LNCAP (cell line): Measurements from ENCODE around the gene NBAS.

Experiments used
- CTCF ChIP-seq: fragments of 450-650 bp; IDR thresholded peaks from 2 replicates; pipeline ENCODE4 v1.5.1; 2017; ENCODE audit warnings: mild to moderate bottlenecking

NBAS gene

DNA sequence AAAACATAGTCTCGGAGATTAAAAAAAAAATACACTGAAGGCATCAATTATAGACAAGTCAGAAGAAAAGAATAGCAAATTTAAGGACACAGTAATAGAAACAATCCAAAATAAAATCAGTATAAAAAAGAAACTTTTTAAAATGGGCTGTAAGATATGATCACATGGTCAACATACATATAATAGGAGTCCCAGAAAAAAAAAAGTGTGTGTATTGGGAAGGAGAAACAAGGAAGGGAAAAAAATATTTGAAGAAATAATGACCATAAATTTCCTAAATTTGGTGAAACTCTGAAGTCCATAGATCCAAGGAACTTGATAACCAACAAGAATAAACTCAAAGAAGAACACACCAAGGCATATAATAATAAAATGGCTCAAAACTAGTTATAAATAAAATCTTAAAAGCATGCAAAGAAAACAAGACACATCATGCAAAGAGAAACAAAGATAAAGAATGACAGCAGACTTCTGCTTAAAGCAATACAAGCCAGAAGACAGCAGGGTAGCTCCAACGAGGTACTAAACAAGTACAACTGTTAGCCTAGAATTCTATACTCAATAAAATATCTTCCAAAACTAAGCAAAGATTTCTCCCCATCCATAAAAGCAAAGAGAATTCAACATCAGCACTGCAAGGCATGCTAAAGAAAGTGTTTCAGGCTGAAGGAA lies 115.1 kb downstream of the NBAS start:
- TF ChIP-seq CTCF: no peak

GRCh38 chr2:15436195-15436594 lies 124.9 kb downstream of the NBAS start:
- no peak for TF ChIP-seq CTCF

DNA sequence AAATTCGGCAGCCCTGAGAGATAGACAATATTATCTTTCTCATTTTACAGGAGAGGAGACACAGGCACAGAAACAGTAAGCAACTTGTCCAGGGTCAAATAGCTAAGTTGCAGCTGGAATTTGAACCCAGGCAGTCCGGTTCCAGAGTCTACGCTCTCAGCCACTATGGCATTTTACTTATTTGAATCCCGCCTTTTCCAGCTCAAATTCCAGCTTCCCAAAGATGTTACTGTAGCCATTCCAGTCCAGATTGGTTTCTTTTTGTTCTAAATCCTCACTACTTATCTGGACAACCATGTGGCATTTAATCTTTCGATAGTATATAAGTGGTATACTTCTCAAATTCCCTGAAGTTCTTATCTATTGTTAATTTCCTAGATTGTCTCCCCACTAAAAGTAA lies 125.7 kb downstream of the NBAS start:
- TF ChIP-seq CTCF: no peak

- no peak for TF ChIP-seq CTCF
These were observed 128.4 kb downstream of the NBAS start for GRCh38 chr2:15432642-15433256.

- TF ChIP-seq CTCF: no peak
These were observed 132.1 kb downstream of the NBAS start for GRCh38 chr2:15429032-15429431.

GRCh38 chr2:15427987-15428386 lies 133.1 kb downstream of the NBAS start:
- TF ChIP-seq CTCF: no peak

DNA sequence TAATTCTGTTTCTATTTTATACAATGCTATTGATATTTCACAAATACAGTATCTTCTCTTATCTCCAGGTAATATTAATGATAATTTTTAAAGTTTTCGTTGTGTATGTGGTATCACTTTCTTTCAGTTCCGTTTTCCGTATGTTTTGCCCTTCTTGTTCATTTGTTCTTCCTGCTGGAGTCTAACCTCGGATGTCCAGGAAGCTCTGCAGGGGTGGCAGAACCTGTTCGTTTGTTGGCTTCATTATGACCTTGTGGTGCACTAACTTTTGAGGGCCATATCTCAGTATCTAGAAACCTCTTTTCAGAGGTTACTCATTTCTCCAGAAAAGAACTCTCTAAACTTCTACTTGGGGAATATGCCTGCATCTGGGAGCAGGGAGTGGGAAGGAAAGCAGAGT lies 134.5 kb downstream of the NBAS start:
- TF ChIP-seq CTCF: no peak

DNA sequence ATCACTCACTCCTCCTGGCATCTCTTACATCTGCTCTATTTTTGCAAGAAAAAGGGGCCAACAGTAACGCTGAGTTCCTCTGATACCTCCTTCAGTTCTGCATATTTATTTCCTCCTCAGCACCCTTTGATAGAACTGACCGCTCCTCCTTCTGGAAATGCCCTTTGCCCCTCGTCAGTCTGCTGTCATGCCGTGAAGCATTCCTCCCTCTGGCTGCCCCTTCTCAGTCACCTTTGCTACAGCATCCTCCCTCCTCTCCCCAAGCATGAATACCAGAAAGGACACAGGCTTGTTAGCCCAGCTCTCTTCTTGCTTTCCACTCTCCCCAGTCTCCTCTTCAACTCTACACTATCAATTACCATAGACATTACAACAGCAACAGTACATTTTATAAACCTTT lies 135.4 kb downstream of the NBAS start:
- TF ChIP-seq CTCF: no peak
